RWPE1 (cell line): ENCODE data around the gene TBX5.

Experiments
- CTCF ChIA-PET: fragments of 350-600 bp; sonication (Branson Sonifier 250); formaldehyde crosslinking; extraction: SDS; loops from one replicate; lab custom pipeline; 2021; lab: Yijun Ruan, JAX
- POLR2A ChIA-PET: fragments of 400-600 bp; formaldehyde crosslinking; extraction: SDS; loops from one replicate; lab custom pipeline; 2020; ENCODE audit warnings: antibody characterized with exemption; ENCODE audit not compliant: low non-redundant PET; lab: Yijun Ruan, JAX
- DNase-seq: peaks from one replicate; pipeline ENCODE4 v3.0.0; 2012; ENCODE audit warnings: low spot score
- H3K27ac ChIP-seq: fragments of 450-650 bp; 2 replicates; pipeline ENCODE4 v1.5.1; 2017
- CTCF ChIP-seq: fragments of 450-650 bp; conservative IDR thresholded peaks from 2 replicates; pipeline ENCODE4 v1.5.1; 2017; ENCODE audit warnings: low read depth, mild to moderate bottlenecking

Gene TBX5

DNA sequence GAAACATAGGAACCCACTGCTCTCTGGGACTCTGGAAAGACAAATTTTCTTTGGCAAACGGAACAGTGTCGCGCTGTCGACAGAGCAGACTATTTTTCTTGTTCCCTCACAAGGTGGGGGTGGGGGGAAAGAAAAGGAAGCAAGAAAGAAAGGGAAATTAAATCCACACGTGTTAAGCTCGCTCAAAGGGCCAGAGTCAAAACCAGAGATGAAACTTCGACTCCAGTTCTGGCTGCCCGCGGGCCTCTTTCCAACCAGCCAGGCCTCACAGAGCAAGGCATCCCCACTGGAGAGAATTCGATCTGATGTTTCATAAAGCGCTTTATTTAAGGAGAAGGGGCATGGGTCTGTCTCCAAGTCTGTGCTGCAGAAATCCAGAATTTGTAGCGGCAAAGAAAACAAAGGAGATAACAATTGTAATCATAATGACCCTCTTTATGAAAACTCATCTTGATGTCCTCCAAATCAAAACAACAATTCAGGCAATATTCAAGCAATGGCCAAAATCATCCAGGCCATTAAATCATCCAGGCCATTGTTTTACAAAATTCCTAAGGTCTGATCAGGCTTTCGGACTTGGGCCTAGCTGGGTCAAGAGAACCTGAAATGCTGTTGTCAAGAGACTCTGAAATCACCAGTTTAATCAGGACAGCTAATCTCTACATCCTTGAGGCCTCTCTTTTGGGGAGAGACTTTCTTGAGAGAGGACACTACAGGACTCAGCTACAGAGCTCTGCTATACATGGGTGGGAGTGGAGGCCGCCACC, 5.3 kb upstream of the TBX5 start:
- DNase-seq = no peak
- TF ChIP-seq CTCF = no peak
- ChIA-PET CTCF (no interaction called here), POLR2A (no interaction called here)
- H3K27ac ChIP-seq = no peak overlapping the region

DNA sequence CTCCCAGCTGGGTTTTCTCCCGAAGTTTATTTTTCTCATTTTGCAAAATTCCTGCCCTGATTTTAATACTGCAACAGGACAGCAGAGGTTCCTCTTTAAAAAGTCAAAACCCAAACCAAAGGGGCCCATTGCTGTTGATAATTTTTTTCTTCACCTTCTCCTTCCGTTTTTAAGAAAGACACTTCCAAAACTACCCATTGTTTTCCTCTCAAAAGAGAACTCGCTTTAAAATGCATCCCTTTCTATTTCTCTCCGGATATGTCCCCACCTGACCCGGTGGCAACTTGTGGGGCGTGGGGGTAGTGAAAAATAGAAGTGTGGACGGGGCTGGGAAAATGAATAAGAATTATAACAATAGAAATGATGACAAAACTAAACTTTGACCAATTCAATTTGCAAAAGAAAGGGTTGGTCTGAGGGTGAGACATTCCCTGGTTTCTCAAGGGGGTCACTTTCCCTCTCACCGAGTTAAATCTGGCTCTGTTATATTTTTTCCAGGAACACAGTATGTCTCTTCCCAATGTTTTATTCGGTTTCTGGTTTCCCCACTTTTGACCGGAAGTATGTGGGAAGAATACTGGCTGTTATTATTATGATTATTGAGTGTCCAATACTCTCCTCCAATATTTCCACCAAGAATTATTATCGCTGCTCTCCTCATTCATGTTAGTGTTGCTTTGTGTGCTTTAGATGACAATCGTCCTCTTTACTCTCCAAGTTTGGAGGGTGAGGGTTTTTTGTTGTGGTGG, 4.1 kb upstream of the TBX5 start:
- no peak for TF ChIP-seq CTCF
- no peak overlapping the region for H3K27ac ChIP-seq
- no peak for DNase-seq
- CTCF ChIA-PET = no interaction called here
- POLR2A ChIA-PET = no interaction called here

DNA sequence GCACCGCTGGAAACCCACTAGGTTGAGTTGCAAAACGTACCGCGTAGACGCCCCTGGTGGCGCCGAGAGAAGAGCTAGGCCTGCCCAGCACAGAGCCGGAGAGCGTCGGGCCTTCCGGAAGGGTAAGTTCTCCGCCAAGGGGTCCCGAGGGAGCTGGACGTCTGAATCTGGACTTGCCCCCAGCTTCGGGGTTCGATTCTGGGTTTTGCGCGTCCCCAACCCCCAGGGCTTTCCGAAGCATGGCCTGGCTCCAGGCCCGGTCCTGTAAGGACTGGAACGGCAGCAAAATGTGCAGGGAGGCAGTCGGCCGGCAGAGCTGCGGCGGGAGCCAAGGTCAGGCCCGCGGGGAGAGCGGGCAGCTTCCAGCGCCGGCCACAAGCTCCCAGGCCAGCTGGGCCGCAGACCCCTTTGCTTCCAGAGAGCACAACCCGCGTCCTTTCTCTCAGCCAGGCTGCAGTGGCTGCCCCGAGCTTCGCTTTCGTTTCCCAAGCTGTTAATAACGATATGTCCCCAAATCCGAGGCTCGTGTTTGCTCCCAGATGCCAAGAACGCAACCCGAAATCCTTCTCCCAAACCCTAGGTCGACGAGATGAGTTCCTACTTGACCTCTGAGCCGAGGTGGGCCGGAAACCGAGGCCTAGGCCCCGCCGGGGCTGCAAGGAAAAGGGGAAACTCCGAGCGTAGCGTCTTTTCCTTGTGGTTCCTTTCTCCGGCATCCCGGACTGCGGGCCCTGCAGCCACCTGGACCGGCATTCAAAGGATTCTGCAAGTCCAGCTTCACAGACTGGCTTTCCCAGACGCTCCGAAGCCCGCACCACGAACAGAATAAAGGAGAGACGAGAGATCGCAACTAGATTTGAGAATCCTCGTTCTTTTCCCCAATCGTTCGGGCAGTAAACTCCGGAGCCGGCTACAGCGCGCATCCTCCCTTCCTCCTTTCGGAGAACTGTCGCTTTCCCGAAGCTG, 3.2 kb upstream of the TBX5 start:
- no peak overlapping the region for H3K27ac ChIP-seq
- no peak for TF ChIP-seq CTCF
- ChIA-PET POLR2A (interaction anchor here (0.6 kb wide), 1 partner anchor 25 kb away, joined by 3 read pairs; no protein-coding TSS in a partner anchor), CTCF (no interaction called here)
- no peak for DNase-seq

GRCh38 chr12:114408471-114408885, 2.5 kb upstream of the TBX5 start:
- ChIA-PET POLR2A (interaction anchor here (0.6 kb wide), 1 partner anchor 24 kb away, joined by 3 read pairs; no protein-coding TSS in a partner anchor), CTCF (no interaction called here)
- DNase-seq = no peak
- TF ChIP-seq CTCF = no peak
- no peak overlapping the region for H3K27ac ChIP-seq

DNA sequence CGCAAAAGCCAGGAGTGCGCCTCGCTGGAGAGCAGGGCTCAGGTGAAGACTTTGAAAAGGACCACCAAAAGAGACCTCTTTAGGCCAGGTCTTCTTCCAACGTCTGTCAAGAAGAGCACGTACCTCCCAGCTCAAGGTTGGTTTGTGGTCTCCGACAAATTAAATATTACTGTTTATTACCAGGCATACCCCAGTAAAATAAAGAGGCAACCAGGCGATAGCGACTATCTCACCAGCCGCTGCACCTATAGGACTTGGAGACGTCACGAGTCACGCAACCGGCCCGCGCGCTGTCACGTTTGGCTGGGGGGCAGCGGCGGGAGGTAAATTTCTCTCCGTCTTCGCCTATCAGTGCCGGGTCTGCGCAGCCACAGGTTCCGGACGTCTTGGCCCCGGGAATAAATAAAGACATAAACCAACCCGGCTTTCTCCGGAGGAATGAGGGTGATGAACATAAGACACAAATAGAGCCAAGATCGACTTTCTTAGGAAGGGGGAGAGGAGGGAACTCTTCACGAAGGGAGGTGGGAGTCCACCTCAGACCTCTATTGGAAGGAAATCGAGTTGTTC, 2.0 kb upstream of the TBX5 start:
- no peak for DNase-seq
- POLR2A ChIA-PET = no interaction called here
- no peak overlapping the region for H3K27ac ChIP-seq
- CTCF ChIA-PET = no interaction called here
- TF ChIP-seq CTCF = no peak
